CD8-positive, alpha-beta memory T cell (primary cell): ENCODE measurements around the gene DDX27. TPM values are rescaled to one million over a fixed set of nuclear protein-coding genes. Genes with fewer than 3 reads are reported as not detected.

ENCODE experiments used
- CTCF ChIA-PET: fragments of 350-600 bp; sonication (Branson Sonifier 250); formaldehyde crosslinking; loops from one replicate; lab custom pipeline; 2021; ENCODE audit warnings: antibody characterized with exemption; lab: Charles Lee
- POLR2A ChIA-PET: fragments of 350-600 bp; sonication (Branson Sonifier 250); formaldehyde crosslinking; loops from one replicate; lab custom pipeline; 2021; ENCODE audit warnings: antibody characterized with exemption; lab: Charles Lee
- DNase-seq, 5 donors: peaks; one replicate each; pipeline versions ENCODE4 v3.0.0 to v3.0.0-alpha.2; 2020 to 2022; ENCODE audit warnings: mixed read lengths in 1 of 5
- H3K27ac ChIP-seq: one replicate; pipeline ENCODE4 v1.7.0; 2013; ENCODE audit warnings: low read depth, mild to moderate bottlenecking, low read length, moderate library complexity
- H3K27me3 ChIP-seq: 2 replicates; pipeline ENCODE4 v1.7.0; 2013; ENCODE audit warnings: low read length, mild to moderate bottlenecking; ENCODE audit not compliant: insufficient read depth, poor library complexity, severe bottlenecking
- H3K36me3 ChIP-seq: 2 replicates; pipeline ENCODE4 v1.7.0; 2013; ENCODE audit warnings: mild to moderate bottlenecking, low read length, moderate library complexity; ENCODE audit not compliant: insufficient read depth
- H3K4me1 ChIP-seq: 2 replicates; pipeline ENCODE4 v1.7.0; 2013; ENCODE audit warnings: mild to moderate bottlenecking, low read length, moderate library complexity; ENCODE audit not compliant: insufficient read depth
- H3K4me3 ChIP-seq: 2 replicates; pipeline ENCODE4 v1.7.0; 2013; ENCODE audit warnings: mild to moderate bottlenecking, low read length
- H3K9me3 ChIP-seq: 2 replicates; pipeline ENCODE4 v1.7.0; 2013; ENCODE audit warnings: mild to moderate bottlenecking, low read length
- H3K27ac Mint-ChIP-seq, 8 donors: one replicate each; pipeline ENCODE4 v1.8.0; 2020 to 2021; ENCODE audit warnings: mixed read lengths in 8 of 8, mild to moderate bottlenecking in 6 of 8, inconsistent platforms in 3 of 8, moderate library complexity in 3 of 8
- H3K27me3 Mint-ChIP-seq, 2 donors: one replicate each; pipeline ENCODE4 v1.8.0; 2020 to 2021; ENCODE audit warnings: mixed read lengths in 2 of 2, mild to moderate bottlenecking in 1 of 2, moderate library complexity in 1 of 2
- H3K36me3 Mint-ChIP-seq, 3 donors: one replicate each; pipeline ENCODE4 v1.8.0; 2020 to 2021; ENCODE audit warnings: mixed read lengths in 3 of 3, inconsistent platforms in 1 of 3, mild to moderate bottlenecking in 1 of 3
- H3K4me1 Mint-ChIP-seq, 3 donors: one replicate each; pipeline ENCODE4 v1.8.0; 2020 to 2021; ENCODE audit warnings: mixed read lengths in 3 of 3, inconsistent platforms in 1 of 3, mild to moderate bottlenecking in 1 of 3
- H3K4me3 Mint-ChIP-seq, 7 donors: one replicate each; pipeline ENCODE4 v1.8.0; 2020 to 2021; ENCODE audit warnings: mixed read lengths in 7 of 7, mild to moderate bottlenecking in 6 of 7, moderate library complexity in 4 of 7, inconsistent platforms in 2 of 7
- H3K9me3 Mint-ChIP-seq, 5 donors: one replicate each; pipeline ENCODE4 v1.8.0; 2020 to 2022; ENCODE audit warnings: mixed read lengths in 5 of 5, mild to moderate bottlenecking in 3 of 5, moderate library complexity in 2 of 5, inconsistent platforms in 1 of 5
- polyA plus RNA-seq: library from polyadenylated mRNA; unstranded; fragments of 300-500 nt; fragmentation: Illumina TruSeq; gene quantifications from one replicate; pipeline ENCODE4 v1.2.3, GENCODE V29; 2021
- total RNA-seq, 2 experiments: library from RNA; stranded (reverse); gene quantifications; one replicate each; pipeline ENCODE4 v1.2.3, GENCODE V29; 2021

The DDX27 gene
- total RNA-seq (10 to 100 TPM; 67.3 to 68.7 TPM), polyA plus RNA-seq (50.1 TPM)

GRCh38 chr20:49219091-49219923 is at the start of gene DDX27:
DDX27 (plus strand) TSS chr20:49219416; CDS start chr20:49219449, 33 bp downstream.
- Mint-ChIP-seq H3K9me3 (no peaks in the 10 kb centered on the region), H3K27me3 (peaks cover 0 to 3% of the 10 kb centered on the region in 2 donors)

GRCh38 chr20:49169547-49169946 is 49.7 kb upstream of the DDX27 start:
- CTCF ChIA-PET = no interaction called here
- Histone ChIP-seq H3K27me3 (no peaks in the 10 kb centered on the region), H3K4me1 (peaks cover 30% of the 10 kb centered on the region), H3K4me3 (no peak overlapping the region), H3K27ac (no peak overlapping the region), H3K36me3 (peaks cover 13% of the 10 kb centered on the region), H3K9me3 (no peaks in the 10 kb centered on the region)
- peak overlapping the region in 3 of 8 donors; percentile 25 to 34 (median 33) for H3K27ac Mint-ChIP-seq
- no peak for DNase-seq
- no peak overlapping the region for H3K4me3 Mint-ChIP-seq
- peaks cover 4 to 57% (median 5%) of the 10 kb centered on the region in 3 donors for H3K36me3 Mint-ChIP-seq
- no peaks in the 10 kb centered on the region for H3K9me3 Mint-ChIP-seq
- peaks cover 50 to 75% (median 70%) of the 10 kb centered on the region in 3 donors for H3K4me1 Mint-ChIP-seq
- POLR2A ChIA-PET = no interaction called here
- no peaks in the 10 kb centered on the region for H3K27me3 Mint-ChIP-seq

More at GRCh38 chr20:49219091-49219923, at the start of gene DDX27:
- peak within 1 kb of the TSS; percentile 98 for H3K27ac ChIP-seq
- H3K4me3 Mint-ChIP-seq = peak within 1 kb of the TSS; percentile 87 to 99 (median 95)
- H3K36me3 ChIP-seq = peaks cover 16% of the 10 kb centered on the region
- peaks cover 23% of the 10 kb centered on the region for H3K4me1 ChIP-seq
- ChIA-PET POLR2A (interaction anchor here (0.6 to 1.7 kb wide), 9 partner anchors 24 to 714 kb away, joined by 3 to 7 read pairs (median 4); partner anchors contain the start of genes STAU1 and ZNFX1), CTCF (interaction anchor here (0.7 to 6.4 kb wide), 9 partner anchors 9 to 169 kb away, joined by 3 to 98 read pairs (median 4); partner anchors contain the start of gene STAU1)
- peak within 1 kb of the TSS; percentile 100 for H3K4me3 ChIP-seq
- no peaks in the 10 kb centered on the region for H3K27me3 ChIP-seq
- peaks cover 27 to 40% (median 32%) of the 10 kb centered on the region in 3 donors for H3K4me1 Mint-ChIP-seq
- peak within 1 kb of the TSS; percentile 80 to 100 (median 98) for H3K27ac Mint-ChIP-seq
- H3K36me3 Mint-ChIP-seq = peaks cover 0 to 44% (median 0%) of the 10 kb centered on the region in 3 donors
- peak; percentile 94 to 98 (median 97) for DNase-seq
- H3K9me3 ChIP-seq = no peaks in the 10 kb centered on the region

- ChIA-PET CTCF (no interaction called here), POLR2A (no interaction called here)
- Mint-ChIP-seq H3K9me3 (no peaks in the 10 kb centered on the region), H3K4me3 (no peak overlapping the region), H3K27me3 (no peaks in the 10 kb centered on the region), H3K27ac (no peak overlapping the region), H3K4me1 (peaks cover 48 to 73% (median 68%) of the 10 kb centered on the region in 3 donors), H3K36me3 (peaks cover 4 to 56% (median 5%) of the 10 kb centered on the region in 3 donors)
- Histone ChIP-seq H3K36me3 (peaks cover 10% of the 10 kb centered on the region), H3K4me3 (no peak overlapping the region), H3K27me3 (no peaks in the 10 kb centered on the region), H3K4me1 (peaks cover 25% of the 10 kb centered on the region), H3K9me3 (no peaks in the 10 kb centered on the region), H3K27ac (no peak overlapping the region)
- no peak for DNase-seq
These were observed 48.5 kb upstream of the DDX27 start for GRCh38 chr20:49170714-49171113.

- no peak for DNase-seq
- H3K36me3 Mint-ChIP-seq = peaks cover 4 to 57% (median 6%) of the 10 kb centered on the region in 3 donors
- peaks cover 38 to 68% (median 56%) of the 10 kb centered on the region in 3 donors for H3K4me1 Mint-ChIP-seq
- no peaks in the 10 kb centered on the region for H3K9me3 ChIP-seq
- ChIA-PET POLR2A (no interaction called here), CTCF (no interaction called here)
- peaks cover 13% of the 10 kb centered on the region for H3K4me1 ChIP-seq
- H3K27me3 ChIP-seq = no peaks in the 10 kb centered on the region
- peaks cover 6% of the 10 kb centered on the region for H3K36me3 ChIP-seq
- H3K4me3 Mint-ChIP-seq = peak overlapping the region in 1 of 7 donors; percentile 15
- H3K27ac Mint-ChIP-seq = no peak overlapping the region
- H3K27me3 Mint-ChIP-seq = no peaks in the 10 kb centered on the region
- H3K4me3 ChIP-seq = no peak overlapping the region
- no peaks in the 10 kb centered on the region for H3K9me3 Mint-ChIP-seq
- no peak overlapping the region for H3K27ac ChIP-seq
These were observed 47.3 kb upstream of the DDX27 start for GRCh38 chr20:49171909-49172308.

- H3K36me3 ChIP-seq = peaks cover 6% of the 10 kb centered on the region
- no peaks in the 10 kb centered on the region for H3K9me3 ChIP-seq
- H3K36me3 Mint-ChIP-seq = peaks cover 4 to 57% (median 6%) of the 10 kb centered on the region in 3 donors
These were observed 46.8 kb upstream of the DDX27 start for GRCh38 chr20:49172413-49172812.

GRCh38 chr20:49174183-49174582 is 45.0 kb upstream of the DDX27 start:
- DNase-seq = no peak
- ChIA-PET CTCF (interaction anchor here (1.3 kb wide), 1 partner anchor 43 kb away, joined by 4 read pairs; no protein-coding TSS in a partner anchor), POLR2A (interaction anchor here (0.6 kb wide), 1 partner anchor 14 kb away, joined by 3 read pairs; no protein-coding TSS in a partner anchor)
- Mint-ChIP-seq H3K9me3 (no peaks in the 10 kb centered on the region), H3K4me1 (peaks cover 25 to 57% (median 35%) of the 10 kb centered on the region in 3 donors), H3K27ac (no peak overlapping the region), H3K4me3 (no peak overlapping the region), H3K36me3 (peaks cover 4 to 54% (median 6%) of the 10 kb centered on the region in 3 donors), H3K27me3 (no peaks in the 10 kb centered on the region)
- Histone ChIP-seq H3K27ac (no peak overlapping the region), H3K27me3 (no peaks in the 10 kb centered on the region), H3K4me1 (peaks cover 2% of the 10 kb centered on the region), H3K36me3 (peaks cover 6% of the 10 kb centered on the region), H3K4me3 (no peak overlapping the region), H3K9me3 (no peaks in the 10 kb centered on the region)

More at GRCh38 chr20:49172413-49172812, 46.8 kb upstream of the DDX27 start:
- Mint-ChIP-seq H3K27me3 (no peaks in the 10 kb centered on the region), H3K9me3 (no peaks in the 10 kb centered on the region), H3K4me1 (peaks cover 34 to 63% (median 51%) of the 10 kb centered on the region in 3 donors), H3K27ac (peak overlapping the region in 1 of 8 donors; percentile 81), H3K4me3 (no peak overlapping the region)
- DNase-seq = no peak
- POLR2A ChIA-PET = no interaction called here
- H3K4me1 ChIP-seq = peaks cover 8% of the 10 kb centered on the region
- H3K4me3 ChIP-seq = no peak overlapping the region
- H3K27ac ChIP-seq = no peak overlapping the region
- no peaks in the 10 kb centered on the region for H3K27me3 ChIP-seq
- CTCF ChIA-PET = no interaction called here

GRCh38 chr20:49179368-49180277 is 39.6 kb upstream of the DDX27 start:
- peak overlapping the region in 7 of 8 donors; percentile 5 to 77 (median 30) for H3K27ac Mint-ChIP-seq
- no peak for DNase-seq
- ChIA-PET POLR2A (interaction anchor here (0.7 to 0.8 kb wide), 2 partner anchors 8 to 361 kb away, joined by 3 to 4 read pairs; no protein-coding TSS in a partner anchor), CTCF (interaction anchor here (0.8 to 2.1 kb wide), 4 partner anchors 15 to 193 kb away, joined by 3 to 11 read pairs (median 6); no protein-coding TSS in a partner anchor)
- H3K27me3 Mint-ChIP-seq = no peaks in the 10 kb centered on the region
- Histone ChIP-seq H3K9me3 (no peaks in the 10 kb centered on the region), H3K36me3 (no peaks in the 10 kb centered on the region), H3K4me3 (no peak overlapping the region), H3K27me3 (no peaks in the 10 kb centered on the region), H3K27ac (no peak overlapping the region), H3K4me1 (peaks cover 31% of the 10 kb centered on the region)
- H3K36me3 Mint-ChIP-seq = peaks cover 0 to 30% (median 4%) of the 10 kb centered on the region in 3 donors
- peak overlapping the region in 1 of 7 donors; percentile 13 for H3K4me3 Mint-ChIP-seq
- no peaks in the 10 kb centered on the region for H3K9me3 Mint-ChIP-seq
- H3K4me1 Mint-ChIP-seq = peaks cover 52 to 71% (median 54%) of the 10 kb centered on the region in 3 donors
